NK-92 treated with Interleukin-12 subunit alpha and Interleukin-12 subunit beta, amount 100 ng/mL, for 24 hours (cell line): ENCODE results near the gene ZBTB20.

ENCODE experiments used
- DNase-seq: peaks from one replicate; lab custom pipeline; 2025; lab: John Stamatoyannopoulos, UW

The ZBTB20 gene

GRCh38 chr3:114762144-114762543 lies 384.9 kb downstream of the ZBTB20 start:
- DNase-seq = no peak

- DNase-seq = no peak
Measured at GRCh38 chr3:114760679-114761078, 386.4 kb downstream of the ZBTB20 start.

GRCh38 chr3:114758831-114759699 lies 388.0 kb downstream of the ZBTB20 start:
- no peak for DNase-seq

- no peak for DNase-seq
Measured at GRCh38 chr3:114756506-114757279, 390.4 kb downstream of the ZBTB20 start.

- DNase-seq = no peak
Measured at GRCh38 chr3:114746502-114746901, 400.6 kb downstream of the ZBTB20 start.

GRCh38 chr3:114745322-114746240 lies 401.5 kb downstream of the ZBTB20 start:
- no peak for DNase-seq

GRCh38 chr3:114743746-114744485 lies 403.2 kb downstream of the ZBTB20 start:
- DNase-seq = no peak

- DNase-seq = no peak
Measured at GRCh38 chr3:114741066-114741465, 406.0 kb downstream of the ZBTB20 start.

GRCh38 chr3:114739627-114740026 lies 407.5 kb downstream of the ZBTB20 start:
- DNase-seq = no peak

GRCh38 chr3:114732353-114732752 lies 414.7 kb downstream of the ZBTB20 start:
- DNase-seq = no peak

GRCh38 chr3:114730397-114730796 lies 416.7 kb downstream of the ZBTB20 start:
- no peak for DNase-seq

GRCh38 chr3:114727373-114727772 lies 419.7 kb downstream of the ZBTB20 start:
- DNase-seq = no peak

- DNase-seq = no peak
Measured at GRCh38 chr3:114725966-114726365, 421.1 kb downstream of the ZBTB20 start.

- DNase-seq = no peak
Measured at GRCh38 chr3:114722530-114722929, 424.6 kb downstream of the ZBTB20 start.

GRCh38 chr3:114721864-114722263 lies 425.2 kb downstream of the ZBTB20 start:
- no peak for DNase-seq

GRCh38 chr3:114721209-114721608 lies 425.9 kb downstream of the ZBTB20 start:
- DNase-seq = no peak

GRCh38 chr3:114718898-114719210 lies 428.2 kb downstream of the ZBTB20 start:
- DNase-seq = no peak

GRCh38 chr3:114718071-114718897 lies 428.8 kb downstream of the ZBTB20 start:
- DNase-seq = no peak

- DNase-seq = no peak
Measured at GRCh38 chr3:114716916-114717315, 430.2 kb downstream of the ZBTB20 start.

GRCh38 chr3:114716126-114716525 lies 431.0 kb downstream of the ZBTB20 start:
- no peak for DNase-seq
